ENCODE results near the gene ADGRG3.

- TF ChIP-seq CTCF (IDR thresholded peaks at IDR 0.05), result no peak
- no peak for TF ChIP-seq ZFX (IDR thresholded peaks at IDR 0.05; ENCODE audit: borderline replicate concordance)
Measured at GRCh38 chr16:57681950-57682728, 14.0 kb downstream of the ADGRG3 start.
